ENCODE data around the gene YIPF1. TPM values are rescaled to one million over a fixed set of nuclear protein-coding genes. Genes with fewer than 3 reads are reported as not detected.

YIPF1 gene
- total RNA-seq, 2 experiments from 2014 or later = 4.3 to 5.5 TPM

DNA sequence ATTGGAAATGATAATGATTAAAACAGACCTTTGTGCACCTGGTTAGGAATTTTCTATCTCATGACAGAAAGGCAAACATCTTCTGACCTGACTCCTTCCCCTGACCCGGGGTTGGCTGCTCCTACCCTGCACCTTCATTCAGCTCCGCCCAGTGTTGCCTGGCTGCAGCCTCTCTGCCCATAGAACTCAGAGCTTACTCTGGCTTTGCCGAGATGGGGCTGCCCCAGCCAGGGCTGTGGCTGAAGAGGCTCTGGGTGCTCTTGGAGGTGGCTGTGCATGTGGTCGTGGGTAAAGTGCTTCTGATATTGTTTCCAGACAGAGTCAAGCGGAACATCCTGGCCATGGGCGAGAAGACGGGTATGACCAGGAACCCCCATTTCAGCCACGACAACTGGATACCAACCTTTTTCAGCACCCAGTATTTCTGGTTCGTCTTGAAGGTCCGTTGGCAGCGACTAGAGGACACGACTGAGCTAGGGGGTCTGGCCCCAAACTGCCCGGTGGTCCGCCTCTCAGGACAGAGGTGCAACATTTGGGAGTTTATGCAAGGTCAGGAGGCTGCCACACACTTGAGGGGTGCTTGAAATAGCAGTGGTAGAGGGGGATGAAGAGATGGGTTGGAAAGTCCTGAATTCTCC is 4.5 kb upstream of the YIPF1 start, which contains the start of gene DIO1:
DIO1 (plus strand) TSS at position 189 of the 638 bp plus-strand sequence; CDS start at position 213, 24 bp downstream.
- Histone ChIP-seq H3K4me1 (ENCODE audit: insufficient read depth, low read length) (peaks cover 12% of the 10 kb centered on the region), H3K27me3 (ENCODE audit: control insufficient read depth in 1 of 2, insufficient read depth in 2 of 2, low read length in 2 of 2) (no peaks in the 10 kb centered on the region), H3K36me3 (ENCODE audit: insufficient read depth, low read length) (no peaks in the 10 kb centered on the region), H3K9me3 (ENCODE audit: control insufficient read depth in 1 of 2, insufficient read depth in 1 of 2, low read length in 2 of 2) (no peaks in the 10 kb centered on the region), H3K4me3 (ENCODE audit: low read length) (no peak within 1 kb of the TSS), H3K27ac (ENCODE audit: low read depth in 1 of 2, low read length in 2 of 2) (no peak within 1 kb of the TSS)
- peaks cover 11% of the 10 kb centered on the region for H3K36me3 Mint-ChIP-seq (ENCODE audit: low read depth)
- POLR2A ChIA-PET = interaction anchor here (1.4 to 1.9 kb wide), 2 partner anchors 33 to 51 kb away, joined by 4 to 5 read pairs; partner anchors contain the start of gene IFT25
- H3K27ac Mint-ChIP-seq = no peak within 1 kb of the TSS
- TF ChIP-seq, protein P1, sequence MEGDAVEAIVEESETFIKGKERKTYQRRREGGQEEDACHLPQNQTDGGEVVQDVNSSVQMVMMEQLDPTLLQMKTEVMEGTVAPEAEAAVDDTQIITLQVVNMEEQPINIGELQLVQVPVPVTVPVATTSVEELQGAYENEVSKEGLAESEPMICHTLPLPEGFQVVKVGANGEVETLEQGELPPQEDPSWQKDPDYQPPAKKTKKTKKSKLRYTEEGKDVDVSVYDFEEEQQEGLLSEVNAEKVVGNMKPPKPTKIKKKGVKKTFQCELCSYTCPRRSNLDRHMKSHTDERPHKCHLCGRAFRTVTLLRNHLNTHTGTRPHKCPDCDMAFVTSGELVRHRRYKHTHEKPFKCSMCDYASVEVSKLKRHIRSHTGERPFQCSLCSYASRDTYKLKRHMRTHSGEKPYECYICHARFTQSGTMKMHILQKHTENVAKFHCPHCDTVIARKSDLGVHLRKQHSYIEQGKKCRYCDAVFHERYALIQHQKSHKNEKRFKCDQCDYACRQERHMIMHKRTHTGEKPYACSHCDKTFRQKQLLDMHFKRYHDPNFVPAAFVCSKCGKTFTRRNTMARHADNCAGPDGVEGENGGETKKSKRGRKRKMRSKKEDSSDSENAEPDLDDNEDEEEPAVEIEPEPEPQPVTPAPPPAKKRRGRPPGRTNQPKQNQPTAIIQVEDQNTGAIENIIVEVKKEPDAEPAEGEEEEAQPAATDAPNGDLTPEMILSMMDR (IDR thresholded peaks at IDR 0.05) = no peak
- peaks cover 18% of the 10 kb centered on the region for H3K4me1 Mint-ChIP-seq (ENCODE audit: low read depth)
- intact Hi-C loops (cut with DNase I, micrococcal nuclease) = loop anchor here in 1 of 2 experiments (5.0 kb wide), 1 partner anchor 868 kb away; the partner anchor contains the start of gene PARS2
- no peak for ATAC-seq (ENCODE audit: poor library complexity)
- CTCF ChIA-PET = no interaction called here
- peaks cover 4% of the 10 kb centered on the region for H3K27me3 Mint-ChIP-seq
- DNase-seq = no peak
- no peak within 1 kb of the TSS for H3K4me3 Mint-ChIP-seq
- no peaks in the 10 kb centered on the region for H3K9me3 Mint-ChIP-seq

DNA sequence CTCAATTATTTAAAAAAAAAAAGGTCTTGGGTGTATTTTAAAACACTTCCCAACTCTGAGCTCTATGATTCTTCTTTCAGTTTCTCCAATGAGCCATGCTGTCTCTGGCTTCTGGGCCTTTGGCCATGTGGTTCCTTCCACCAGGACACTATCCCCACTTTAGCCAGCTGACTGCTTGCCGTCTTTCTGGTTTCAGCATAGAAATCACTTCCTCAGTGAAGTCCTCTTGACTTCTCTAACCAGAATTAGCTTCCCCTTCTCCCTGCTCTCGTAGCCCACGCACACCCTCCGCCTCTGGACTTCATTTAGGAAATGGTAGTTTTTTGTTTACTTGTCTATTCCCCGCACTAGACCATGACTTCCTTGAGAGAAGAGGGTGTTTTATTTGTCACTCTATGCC is 3.3 kb upstream of the YIPF1 start:
- H3K4me1 ChIP-seq (ENCODE audit: insufficient read depth, low read length) = peaks cover 18% of the 10 kb centered on the region
- Mint-ChIP-seq H3K36me3 (ENCODE audit: low read depth) (peaks cover 19% of the 10 kb centered on the region), H3K9me3 (no peaks in the 10 kb centered on the region), H3K27me3 (peaks cover 4% of the 10 kb centered on the region), H3K4me3 (no peak overlapping the region), H3K4me1 (ENCODE audit: low read depth) (peaks cover 30% of the 10 kb centered on the region), H3K27ac (no peak overlapping the region)
- no peak for ATAC-seq (ENCODE audit: poor library complexity)
- no peak overlapping the region for H3K4me3 ChIP-seq (ENCODE audit: low read length)
- no peaks in the 10 kb centered on the region for H3K36me3 ChIP-seq (ENCODE audit: insufficient read depth, low read length)
- DNase-seq = peak in 3 of 14 experiments; percentile 13 to 52 (median 43)
- H3K9me3 ChIP-seq (ENCODE audit: control insufficient read depth in 1 of 2, insufficient read depth in 1 of 2, low read length in 2 of 2) = no peaks in the 10 kb centered on the region
- CTCF ChIA-PET = no interaction called here
- intact Hi-C loops (cut with DNase I, micrococcal nuclease) = loop anchor here in 1 of 2 experiments (5.0 kb wide), 1 partner anchor 869 kb away; the partner anchor contains the start of gene PARS2
- no peak overlapping the region for H3K27ac ChIP-seq (ENCODE audit: low read depth in 1 of 2, low read length in 2 of 2)
- no peaks in the 10 kb centered on the region for H3K27me3 ChIP-seq (ENCODE audit: control insufficient read depth in 1 of 2, insufficient read depth in 2 of 2, low read length in 2 of 2)
- TF ChIP-seq, protein P1 (IDR thresholded peaks at IDR 0.05) = no peak
- POLR2A ChIA-PET = interaction anchor here (1.4 to 1.9 kb wide), 2 partner anchors 34 to 53 kb away, joined by 4 to 5 read pairs; partner anchors contain the start of gene IFT25

GRCh38 chr1:53891678-53892077 is 2.1 kb upstream of the YIPF1 start:
- no peaks in the 10 kb centered on the region for H3K9me3 Mint-ChIP-seq
- H3K27me3 Mint-ChIP-seq = peaks cover 3% of the 10 kb centered on the region
- no peak overlapping the region for H3K27ac ChIP-seq (ENCODE audit: low read depth in 1 of 2, low read length in 2 of 2)
- H3K4me3 ChIP-seq (ENCODE audit: low read length) = no peak overlapping the region
- no peaks in the 10 kb centered on the region for H3K27me3 ChIP-seq (ENCODE audit: control insufficient read depth in 1 of 2, insufficient read depth in 2 of 2, low read length in 2 of 2)
- peaks cover 18% of the 10 kb centered on the region for H3K4me1 ChIP-seq (ENCODE audit: insufficient read depth, low read length)
- peaks cover 38% of the 10 kb centered on the region for H3K4me1 Mint-ChIP-seq (ENCODE audit: low read depth)
- intact Hi-C loops (cut with DNase I, micrococcal nuclease) = loop anchor here in 1 of 2 experiments (5.0 kb wide), 1 partner anchor 871 kb away; the partner anchor contains the start of gene PARS2
- CTCF ChIA-PET = no interaction called here
- no peaks in the 10 kb centered on the region for H3K9me3 ChIP-seq (ENCODE audit: control insufficient read depth in 1 of 2, insufficient read depth in 1 of 2, low read length in 2 of 2)
- no peaks in the 10 kb centered on the region for H3K36me3 ChIP-seq (ENCODE audit: insufficient read depth, low read length)
- POLR2A ChIA-PET = interaction anchor here (2.8 kb wide), 1 partner anchor 54 kb away, joined by 31 read pairs; the partner anchor contains the start of genes IFT25 and LRRC42
- DNase-seq = no peak
- no peak for ATAC-seq (ENCODE audit: poor library complexity)
- TF ChIP-seq, protein P1 (IDR thresholded peaks at IDR 0.05) = no peak
- no peak overlapping the region for H3K4me3 Mint-ChIP-seq
- H3K27ac Mint-ChIP-seq = no peak overlapping the region
- H3K36me3 Mint-ChIP-seq (ENCODE audit: low read depth) = peaks cover 29% of the 10 kb centered on the region
